IPS-11a (cell line): Measurements from ENCODE around the gene GRM1.

ENCODE experiments used
- H3K4me3 ChIP-seq: one replicate; pipeline ENCODE4 v1.5.1; 2013; ENCODE audit warnings: low read depth, low read length, control low read depth

The GRM1 gene

DNA sequence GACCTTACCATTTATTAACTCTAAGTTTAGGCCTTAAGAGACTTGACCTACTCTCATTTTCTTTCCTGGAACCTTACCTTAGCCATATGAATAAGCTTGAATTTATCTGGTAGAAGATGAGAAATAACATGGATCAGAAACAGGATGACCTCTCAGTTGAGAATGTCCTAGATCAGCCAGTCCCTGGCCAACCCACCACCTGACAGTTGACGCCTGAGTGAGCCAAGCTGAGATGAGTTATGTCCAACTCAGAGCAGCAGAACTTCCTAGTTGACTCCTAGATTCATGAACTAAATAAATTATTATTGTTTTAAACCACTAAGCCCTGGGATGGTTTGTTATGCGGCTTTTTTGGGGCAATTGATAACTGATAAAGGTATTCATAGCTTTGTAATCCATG, 281.8 kb downstream of the GRM1 start:
- no peak overlapping the region for H3K4me3 ChIP-seq

DNA sequence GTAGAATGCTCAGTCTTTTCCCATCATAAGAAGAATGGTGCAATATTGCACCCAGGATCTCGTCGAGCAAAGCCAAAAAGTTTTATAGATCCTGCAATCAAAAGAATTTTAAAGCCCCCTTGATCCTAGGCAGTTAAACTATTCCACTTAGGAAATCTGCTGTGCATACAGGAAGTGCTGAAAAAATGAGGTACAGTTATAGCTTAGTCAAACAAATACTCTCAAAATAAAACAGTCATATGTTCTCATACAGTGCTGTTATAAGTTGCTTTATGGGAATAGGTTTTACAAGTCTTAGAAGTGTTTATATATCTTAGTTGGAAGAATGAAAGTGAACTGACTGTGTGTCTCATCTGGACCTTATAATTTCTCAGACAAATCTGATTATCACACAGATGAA, 282.2 kb downstream of the GRM1 start:
- no peak overlapping the region for H3K4me3 ChIP-seq

DNA sequence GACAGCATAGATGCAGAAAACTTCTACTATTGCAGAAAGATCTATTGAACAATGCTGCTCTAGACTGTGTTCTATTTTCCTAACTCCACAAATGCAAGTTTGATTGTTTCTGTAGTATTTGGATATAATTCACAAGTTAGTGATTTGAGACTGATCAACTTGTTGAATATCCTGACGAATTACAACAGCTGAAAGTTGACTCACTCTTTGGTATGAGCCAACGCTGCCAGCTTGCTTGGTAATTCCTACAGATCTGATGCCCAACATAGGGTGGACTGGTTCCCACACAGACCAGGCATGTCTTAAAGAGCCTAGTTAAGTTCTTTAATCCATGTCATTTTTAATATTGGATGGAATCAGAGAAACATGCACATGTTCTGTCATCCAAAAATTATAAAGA, 283.7 kb downstream of the GRM1 start:
- no peak overlapping the region for H3K4me3 ChIP-seq

DNA sequence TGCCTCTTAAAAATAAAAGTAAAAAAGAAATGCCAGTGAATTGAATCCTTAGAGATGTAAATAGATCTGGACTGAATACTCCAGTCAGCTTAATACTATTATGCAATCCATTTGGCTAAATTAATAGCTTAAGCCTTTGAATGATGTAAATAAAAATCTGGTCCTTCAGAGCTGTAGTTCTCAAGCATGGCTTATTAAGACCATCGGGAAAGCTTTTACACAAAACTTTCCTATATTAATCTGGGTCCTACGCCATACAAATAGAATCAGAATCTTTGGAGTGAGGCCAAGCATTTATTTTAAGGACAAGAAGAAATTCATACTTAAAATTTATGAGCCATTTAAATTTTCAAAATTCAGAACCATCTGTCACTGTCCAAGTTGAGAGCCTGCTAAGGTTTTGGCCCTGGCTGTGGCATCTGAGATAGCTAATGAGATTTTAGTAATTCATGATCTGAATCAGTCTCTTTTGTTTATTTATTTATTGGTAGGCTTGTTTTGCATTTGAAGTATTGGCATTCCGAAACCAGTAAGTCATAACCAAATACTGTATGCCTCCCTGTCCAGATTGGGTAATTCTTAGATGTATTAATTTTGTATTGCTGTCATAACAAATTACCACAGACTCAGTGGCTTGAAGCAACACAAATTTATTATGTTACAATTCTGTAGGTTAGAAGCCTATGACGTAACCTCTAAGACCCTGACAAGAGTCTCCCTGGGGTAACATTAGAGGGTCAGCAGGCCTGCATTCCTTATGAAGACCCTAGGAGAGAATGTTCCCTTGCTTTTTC, 286.7 kb downstream of the GRM1 start:
- H3K4me3 ChIP-seq, result no peak overlapping the region

DNA sequence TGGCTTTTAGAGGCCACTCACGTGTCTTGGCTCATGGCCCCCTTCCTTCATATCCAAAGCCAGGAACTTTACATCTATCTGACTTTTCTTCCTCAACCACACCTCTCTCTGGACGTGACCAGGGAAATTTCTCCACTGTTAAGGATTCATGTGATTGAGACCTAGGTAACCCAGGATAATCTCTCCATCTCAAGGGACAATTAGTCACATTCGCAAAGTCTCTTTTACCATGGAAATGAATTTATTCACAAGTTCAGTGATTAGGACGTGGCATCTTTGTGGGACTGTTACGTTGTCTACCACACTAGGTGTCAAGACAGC, 287.3 kb downstream of the GRM1 start:
- H3K4me3 ChIP-seq, result no peak overlapping the region

DNA sequence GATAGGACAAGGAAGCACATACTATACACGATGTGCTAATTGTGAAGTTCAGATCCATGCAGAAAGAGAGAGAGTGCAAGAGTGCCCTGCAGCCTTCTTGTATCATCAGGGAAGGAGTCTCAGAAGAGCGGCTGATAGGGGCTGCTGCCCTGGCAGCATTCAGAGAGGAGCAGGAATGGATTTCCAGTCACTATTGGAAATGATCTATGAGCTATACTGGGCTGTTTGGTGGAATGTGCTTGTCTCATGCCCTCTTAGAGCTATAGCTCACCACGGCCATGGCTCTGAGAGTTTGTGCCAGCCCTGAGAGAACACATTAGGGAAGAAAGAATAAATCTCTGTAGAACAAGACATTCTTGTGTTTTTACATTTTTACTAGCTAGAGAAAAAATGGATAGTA, 302.2 kb downstream of the GRM1 start:
- H3K4me3 ChIP-seq, result no peak overlapping the region

DNA sequence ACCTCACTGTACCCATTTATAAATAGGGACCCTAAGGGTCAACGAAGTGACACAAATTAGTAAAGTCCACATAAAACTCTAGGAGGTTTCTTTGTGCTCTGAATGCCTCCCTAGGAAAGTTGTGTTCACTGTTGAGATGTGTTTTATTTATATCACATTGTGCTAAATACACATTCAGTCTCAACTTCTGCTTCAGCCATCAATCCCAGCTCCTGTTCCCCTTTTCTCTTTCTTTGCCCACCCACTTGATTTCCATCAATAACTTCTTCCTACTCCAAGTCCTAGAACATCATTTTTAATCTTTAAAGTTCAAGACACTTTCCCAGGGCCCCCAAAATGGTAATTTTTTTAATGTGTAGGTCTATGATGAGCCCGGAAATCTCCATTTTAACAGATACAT, 306.5 kb downstream of the GRM1 start:
- no peak overlapping the region for H3K4me3 ChIP-seq

DNA sequence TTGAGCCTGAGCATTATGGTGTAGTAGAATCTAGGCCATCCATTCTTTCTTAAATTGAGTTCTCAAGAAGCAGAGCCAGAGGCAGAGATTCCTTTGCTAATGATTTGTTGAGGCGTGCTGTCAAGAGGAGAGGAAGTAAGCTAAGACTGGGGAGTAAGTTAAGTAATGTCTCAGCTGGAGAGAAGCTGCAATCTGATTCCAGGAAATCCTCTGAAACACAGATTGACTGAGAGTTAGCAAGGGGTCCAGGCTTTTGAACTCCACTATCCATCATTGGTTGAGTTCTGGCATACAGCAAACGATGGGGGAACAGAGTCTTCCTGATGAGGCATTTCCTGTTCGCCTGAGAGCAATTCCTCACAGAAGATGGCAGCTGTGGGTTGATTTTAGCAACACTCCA, 307.3 kb downstream of the GRM1 start:
- no peak overlapping the region for H3K4me3 ChIP-seq

DNA sequence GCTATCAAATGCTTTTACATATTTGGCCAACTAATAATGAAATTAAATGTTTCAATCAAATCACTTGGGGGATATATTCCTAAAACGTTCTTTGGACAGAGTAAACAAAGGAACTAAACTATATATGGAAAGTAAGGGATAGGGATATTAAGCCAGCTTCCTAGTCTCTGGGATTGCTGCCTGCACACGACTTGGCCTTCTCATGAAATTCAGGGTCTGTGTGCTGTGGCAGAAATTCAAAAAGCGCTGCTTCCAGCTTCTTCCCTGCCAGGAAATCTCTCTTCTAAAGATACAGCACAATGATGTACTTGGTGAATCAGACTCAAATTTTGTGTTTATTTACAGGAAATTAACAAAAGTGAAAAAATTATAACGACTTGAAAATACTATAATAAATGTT, 308.5 kb downstream of the GRM1 start:
- no peak overlapping the region for H3K4me3 ChIP-seq

DNA sequence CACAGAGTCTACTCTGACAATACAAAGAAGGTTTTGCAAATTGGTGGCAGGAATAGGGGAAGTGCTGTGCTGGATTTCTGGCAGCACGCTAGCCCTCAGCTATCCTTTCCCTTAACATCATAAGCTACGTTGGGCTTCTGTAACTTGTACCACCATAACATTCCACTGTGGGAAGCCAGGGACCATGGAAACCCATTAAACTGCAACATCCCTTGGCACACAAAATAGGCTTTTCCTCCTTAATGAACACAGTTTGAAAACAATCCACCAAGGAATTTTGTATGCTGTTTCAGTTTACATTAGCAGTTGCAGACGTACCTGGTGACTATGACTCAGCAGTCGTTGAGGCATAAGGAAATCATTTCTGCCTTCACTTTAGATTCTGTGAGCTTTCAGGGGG, 310.9 kb downstream of the GRM1 start:
- no peak overlapping the region for H3K4me3 ChIP-seq

DNA sequence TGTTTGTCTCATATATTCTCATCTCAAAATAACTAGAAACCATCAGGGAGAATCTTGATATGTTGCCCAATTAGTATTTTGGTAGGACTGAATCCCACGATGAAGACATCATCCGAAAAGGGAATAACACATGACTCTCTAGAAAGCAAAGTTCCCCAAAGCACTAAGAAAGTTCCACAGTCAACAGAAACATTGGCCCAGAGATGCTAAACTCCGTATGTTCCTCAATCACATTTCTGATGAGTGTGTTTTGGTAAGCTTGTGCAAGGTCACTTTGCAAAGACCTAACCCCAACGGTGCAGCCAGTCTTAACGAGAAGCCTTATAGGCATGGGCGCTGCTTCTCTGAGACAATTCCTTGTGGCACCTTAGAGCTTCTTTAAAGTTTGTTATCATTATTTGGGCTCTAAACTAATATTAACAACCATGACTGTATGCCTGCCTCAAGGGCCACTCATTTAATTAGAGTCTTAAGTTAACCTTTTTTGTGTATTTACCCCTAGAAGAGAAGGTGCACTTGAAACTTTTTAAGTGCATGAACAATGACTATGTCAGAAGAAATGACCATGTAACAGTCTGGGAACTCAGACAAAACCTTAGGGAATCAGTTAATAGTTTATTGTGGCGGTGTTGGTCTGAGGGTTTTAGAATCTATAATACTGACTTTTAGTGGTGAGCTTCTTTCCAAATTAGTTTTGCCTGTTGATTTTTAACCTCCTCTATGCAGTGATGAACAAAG, 312.8 kb downstream of the GRM1 start:
- no peak overlapping the region for H3K4me3 ChIP-seq

DNA sequence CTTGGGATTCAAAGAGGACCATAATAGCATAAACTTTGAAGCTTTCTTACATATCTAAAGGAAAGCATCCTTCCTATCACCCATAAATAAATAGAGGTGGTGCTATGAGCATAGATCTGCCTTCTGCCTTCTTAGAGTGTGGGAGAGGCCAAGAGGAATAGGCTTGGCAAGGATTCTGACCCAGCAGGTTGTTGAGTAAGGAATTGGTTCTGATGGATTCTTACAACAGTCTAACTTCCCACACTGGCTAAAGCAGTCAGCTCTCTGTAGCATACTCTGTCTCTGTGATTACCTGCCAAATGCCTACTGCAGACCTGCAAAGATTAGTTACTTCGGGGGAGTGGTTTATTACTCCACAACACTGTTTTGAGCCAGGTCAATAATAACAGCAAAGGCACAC, 316.7 kb downstream of the GRM1 start:
- H3K4me3 ChIP-seq, result no peak overlapping the region

DNA sequence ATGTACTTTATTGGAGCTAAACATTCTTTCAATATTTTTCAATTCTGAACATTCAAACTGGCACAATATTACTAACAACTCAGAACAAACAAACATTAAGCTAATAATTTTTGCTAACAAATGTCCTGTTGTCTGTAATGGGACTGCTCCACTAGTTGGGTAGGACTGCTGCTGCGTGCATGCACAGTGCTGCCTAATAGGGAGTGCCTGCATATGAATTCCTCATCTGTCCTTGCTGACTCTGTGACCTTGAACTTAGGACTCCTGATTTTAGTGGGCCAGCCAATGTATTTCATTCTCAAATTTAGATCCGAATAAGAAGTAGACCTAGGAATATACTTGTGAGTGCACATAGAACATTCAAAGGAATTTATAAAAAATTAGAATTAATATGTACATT, 318.2 kb downstream of the GRM1 start:
- no peak overlapping the region for H3K4me3 ChIP-seq

DNA sequence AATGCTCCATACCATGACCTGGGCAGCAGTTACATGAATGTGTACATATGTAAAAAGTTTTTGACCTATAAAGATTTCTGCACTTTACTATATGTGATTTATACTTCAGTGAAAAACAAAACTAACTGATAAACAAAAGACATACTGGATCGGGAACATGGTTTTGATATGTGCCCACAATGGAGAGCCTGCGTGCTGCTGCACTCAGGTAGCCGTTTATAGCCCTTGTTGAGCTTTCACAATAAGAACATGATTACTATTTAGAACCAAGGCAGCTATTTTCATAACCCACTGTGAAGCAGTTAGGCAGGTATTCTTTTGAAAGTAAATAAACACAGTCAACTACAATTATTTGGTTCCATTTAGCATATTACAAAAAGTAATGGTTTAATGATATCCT, 318.8 kb downstream of the GRM1 start:
- H3K4me3 ChIP-seq, result no peak overlapping the region

DNA sequence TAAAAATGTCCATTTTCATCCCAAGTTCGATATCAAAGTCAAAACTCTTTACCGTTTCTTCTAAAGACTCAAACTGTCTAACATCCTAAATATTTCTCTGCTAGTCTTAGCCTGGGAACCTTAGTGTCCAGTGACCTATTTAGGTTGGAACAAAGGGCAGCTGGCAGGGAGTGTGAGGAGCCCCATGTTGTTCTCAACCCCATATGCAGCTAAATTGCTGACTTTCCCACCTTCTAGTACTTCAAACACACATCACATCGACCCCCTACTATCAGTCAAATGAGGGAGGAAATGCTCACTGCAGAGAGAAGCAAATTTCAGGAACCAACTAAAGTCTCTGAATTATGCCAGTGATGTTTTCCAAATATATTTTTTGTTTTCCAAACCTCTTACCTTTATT, 322.2 kb downstream of the GRM1 start:
- H3K4me3 ChIP-seq, result no peak overlapping the region

DNA sequence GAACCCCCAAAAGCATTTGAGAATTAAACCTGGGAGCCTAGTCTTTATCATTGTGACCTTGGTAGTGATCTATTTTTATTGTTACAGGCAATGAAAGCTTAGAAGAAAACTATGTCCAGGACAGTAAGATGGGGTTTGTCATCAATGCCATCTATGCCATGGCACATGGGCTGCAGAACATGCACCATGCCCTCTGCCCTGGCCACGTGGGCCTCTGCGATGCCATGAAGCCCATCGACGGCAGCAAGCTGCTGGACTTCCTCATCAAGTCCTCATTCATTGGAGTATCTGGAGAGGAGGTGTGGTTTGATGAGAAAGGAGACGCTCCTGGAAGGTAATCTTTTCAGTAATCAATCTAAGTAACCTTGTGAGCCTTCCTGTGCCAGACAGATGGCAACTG, 323.3 kb downstream of the GRM1 start:
- H3K4me3 ChIP-seq, result no peak overlapping the region

DNA sequence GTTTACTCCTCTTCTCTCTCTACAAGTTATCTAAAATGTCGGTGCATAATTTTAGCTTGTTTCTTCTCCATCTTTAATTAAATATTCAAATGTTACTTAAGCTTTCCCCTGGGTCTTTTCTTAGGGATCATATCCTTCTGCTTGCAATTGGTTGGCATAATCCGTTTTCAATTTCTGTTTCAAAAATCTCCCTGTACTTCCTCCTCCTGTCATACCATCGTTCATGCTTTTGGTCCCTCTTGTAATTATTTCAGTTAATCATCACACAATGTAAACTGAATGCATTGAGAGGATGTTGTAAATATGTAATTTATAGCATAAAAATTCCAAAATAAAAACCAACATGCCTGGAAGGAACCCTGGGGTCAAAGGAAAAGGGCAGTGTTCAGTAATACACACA, 325.6 kb downstream of the GRM1 start:
- no peak overlapping the region for H3K4me3 ChIP-seq

DNA sequence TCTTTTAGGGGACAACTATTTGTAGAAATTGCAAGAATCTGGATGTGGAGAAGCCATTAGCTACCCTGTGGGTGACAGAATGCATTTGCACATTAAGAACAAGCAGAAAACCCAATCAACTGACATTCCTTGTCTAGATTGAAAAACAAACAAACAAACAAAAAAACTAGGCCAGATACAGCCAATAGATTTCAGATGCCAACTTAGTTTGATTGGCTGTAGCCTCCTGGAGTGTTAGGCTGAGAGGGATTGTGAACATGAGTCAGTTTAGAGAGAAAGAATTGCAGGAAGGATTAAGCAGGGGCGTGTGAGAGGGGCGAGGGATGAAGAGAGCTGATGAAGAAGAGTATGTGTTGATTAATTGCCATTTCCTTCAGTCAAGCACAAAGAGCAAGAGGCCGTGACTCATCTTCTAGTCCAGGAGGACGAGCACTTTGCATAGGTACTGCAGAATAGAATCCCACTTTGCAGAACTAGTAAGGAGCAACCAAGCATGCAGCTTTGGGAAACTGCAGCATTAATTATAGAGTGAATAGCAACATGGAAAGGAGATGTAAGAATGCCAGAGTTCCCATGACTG, 326.7 kb downstream of the GRM1 start:
- H3K4me3 ChIP-seq, result no peak overlapping the region

DNA sequence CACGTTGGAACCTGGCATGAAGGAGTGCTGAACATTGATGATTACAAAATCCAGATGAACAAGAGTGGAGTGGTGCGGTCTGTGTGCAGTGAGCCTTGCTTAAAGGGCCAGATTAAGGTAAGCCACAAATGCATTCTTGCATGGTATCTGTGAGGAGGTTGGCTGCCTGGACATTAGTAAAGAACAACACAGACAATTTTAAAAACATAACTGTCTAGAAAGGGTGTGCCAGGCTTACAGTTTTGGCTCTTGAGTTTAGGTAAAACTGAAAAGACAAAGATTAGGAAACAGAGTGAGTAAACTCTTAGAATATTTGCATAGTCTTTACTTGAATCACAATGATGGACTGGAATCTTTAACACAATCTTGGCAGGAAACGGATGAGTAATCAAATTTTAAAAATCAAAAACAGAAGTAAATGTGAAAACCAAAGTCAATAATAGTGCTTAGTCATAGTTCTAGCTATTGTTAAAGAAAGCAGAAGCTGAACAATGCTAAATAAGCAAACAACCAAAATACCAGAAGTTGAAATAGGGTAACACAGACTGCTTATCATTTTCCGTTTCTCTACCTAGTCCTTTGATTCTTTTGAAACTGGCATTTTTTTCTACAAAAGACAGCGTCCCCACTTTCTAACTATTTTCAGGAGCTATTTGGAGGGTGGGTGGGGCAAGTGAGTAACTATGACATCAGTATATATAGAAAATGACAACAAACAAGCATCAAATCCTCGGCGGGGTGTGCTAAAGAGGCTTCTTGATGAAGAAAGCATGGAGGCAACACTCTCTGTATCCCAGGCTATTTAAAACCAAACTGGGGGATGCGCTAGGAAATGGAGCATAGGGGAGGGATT, 328.9 kb downstream of the GRM1 start:
- H3K4me3 ChIP-seq, result no peak overlapping the region

DNA sequence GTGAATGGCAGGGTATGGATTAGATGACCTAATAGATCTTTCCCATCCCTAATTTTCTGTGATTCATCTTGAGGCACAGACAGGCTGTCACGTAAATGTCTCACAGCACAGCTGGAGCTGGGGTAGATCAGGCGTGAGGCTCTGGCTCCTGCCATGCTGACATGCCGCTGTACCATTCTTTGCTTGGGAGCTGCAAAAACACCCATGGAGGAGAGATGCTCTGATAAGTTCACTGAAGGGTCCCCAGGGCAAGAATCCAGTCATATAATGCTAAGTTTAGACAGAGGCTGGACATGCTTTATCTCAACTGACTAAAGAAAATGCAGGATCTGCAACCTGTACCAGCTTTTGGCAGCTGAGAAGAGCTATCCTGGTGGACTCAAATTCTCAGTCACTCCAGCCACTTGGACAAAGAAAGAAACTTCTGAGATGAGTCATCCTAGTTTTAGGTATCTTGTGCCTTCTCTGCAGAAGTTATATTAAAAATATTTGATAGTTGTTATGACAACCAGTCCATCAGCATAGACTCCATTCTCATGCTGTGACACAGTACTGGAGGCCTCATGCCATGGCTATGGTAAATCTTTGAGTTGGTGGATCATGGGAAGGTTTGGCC, 329.7 kb downstream of the GRM1 start:
- H3K4me3 ChIP-seq, result no peak overlapping the region

DNA sequence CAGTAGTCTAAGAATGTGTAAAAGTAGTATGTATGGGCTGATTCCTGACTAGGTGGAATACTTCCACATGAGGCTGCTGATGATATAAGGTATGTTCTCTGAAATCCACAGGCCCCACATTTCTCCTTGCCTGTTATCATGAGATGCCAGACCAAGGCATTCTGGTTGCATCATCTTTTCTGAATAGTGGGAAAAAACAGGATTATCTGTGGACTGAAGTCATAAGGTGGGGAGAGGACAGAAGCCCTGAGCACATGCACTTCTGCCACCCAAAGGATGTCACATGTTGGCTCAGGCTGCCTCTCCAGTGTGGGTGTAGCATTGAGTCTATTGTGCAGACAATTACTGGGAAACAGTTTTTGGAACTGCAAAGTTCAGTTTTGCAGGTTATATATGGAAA, 330.3 kb downstream of the GRM1 start:
- H3K4me3 ChIP-seq, result no peak overlapping the region
